H9 (cell line): ENCODE data around the gene KCNA3. TPM values are rescaled to one million over a fixed set of nuclear protein-coding genes. Genes with fewer than 3 reads are reported as not detected.

Experiments
- DNase-seq: peaks from one replicate; pipeline ENCODE4 v3.0.0-alpha.2; 2017
- H2AFZ ChIP-seq: one replicate; pipeline ENCODE4 v1.6.1; 2013; ENCODE audit warnings: mild to moderate bottlenecking, low read length, control low read depth, moderate library complexity
- H2AK5ac ChIP-seq: 2 replicates; pipeline ENCODE4 v1.6.1; 2013; ENCODE audit warnings: low read length, control low read depth, mixed read lengths; ENCODE audit not compliant: insufficient read length
- H2BK120ac ChIP-seq: one replicate; pipeline ENCODE4 v1.6.1; 2013; ENCODE audit warnings: low read depth, mild to moderate bottlenecking, low read length, control low read depth, inconsistent platforms; ENCODE audit not compliant: poor library complexity, severe bottlenecking
- H2BK12ac ChIP-seq: 2 replicates; pipeline ENCODE4 v1.6.1; 2013; ENCODE audit warnings: low read length, control low read depth, mixed read lengths, low read depth; ENCODE audit not compliant: insufficient read length
- H2BK15ac ChIP-seq: 2 replicates; pipeline ENCODE4 v1.6.1; 2013; ENCODE audit warnings: low read depth, low read length, control low read depth
- H2BK20ac ChIP-seq: one replicate; pipeline ENCODE4 v1.6.1; 2013; ENCODE audit warnings: low read depth, mild to moderate bottlenecking, low read length, control low read depth, inconsistent platforms; ENCODE audit not compliant: poor library complexity, severe bottlenecking
- H2BK5ac ChIP-seq: 2 replicates; pipeline ENCODE4 v1.6.1; 2013; ENCODE audit warnings: low read length, control low read depth, mixed read lengths; ENCODE audit not compliant: insufficient read length
- H3K14ac ChIP-seq: 2 replicates; pipeline ENCODE4 v1.6.1; 2013; ENCODE audit warnings: low read length, control low read depth; ENCODE audit not compliant: insufficient read depth
- H3K18ac ChIP-seq: 2 replicates; pipeline ENCODE4 v1.6.1; 2013; ENCODE audit warnings: low read depth, mild to moderate bottlenecking, mixed read lengths, low read length, control low read depth; ENCODE audit not compliant: insufficient read length
- H3K23ac ChIP-seq: 2 replicates; pipeline ENCODE4 v1.6.1; 2013; ENCODE audit warnings: low read length, control low read depth, mixed read lengths, low read depth; ENCODE audit not compliant: insufficient read length
- H3K23me2 ChIP-seq: 2 replicates; pipeline ENCODE4 v1.6.1; 2013; ENCODE audit warnings: low read depth, mild to moderate bottlenecking, mixed read lengths, low read length, control low read depth; ENCODE audit not compliant: insufficient read length, poor library complexity, severe bottlenecking
- H3K27ac ChIP-seq: 2 replicates; pipeline ENCODE4 v1.5.1; 2013; ENCODE audit warnings: low read length, control low read depth, mixed read lengths, low read depth; ENCODE audit not compliant: insufficient read length
- H3K27me3 ChIP-seq: 2 replicates; pipeline ENCODE4 v1.6.1; 2013; ENCODE audit warnings: low read length, control low read depth, inconsistent platforms; ENCODE audit not compliant: insufficient read depth
- H3K4ac ChIP-seq: 2 replicates; pipeline ENCODE4 v1.6.1; 2013; ENCODE audit warnings: low read depth, mild to moderate bottlenecking, control low read depth, inconsistent platforms, low read length, moderate library complexity
- H3K4me1 ChIP-seq: 2 replicates; pipeline ENCODE4 v1.6.1; 2013; ENCODE audit warnings: low read length, control low read depth, inconsistent platforms; ENCODE audit not compliant: insufficient read depth
- H3K4me2 ChIP-seq: 2 replicates; pipeline ENCODE4 v1.6.1; 2013; ENCODE audit warnings: low read length, control low read depth, mixed read lengths; ENCODE audit not compliant: insufficient read length, insufficient read depth
- H3K56ac ChIP-seq: 2 replicates; pipeline ENCODE4 v1.6.1; 2013; ENCODE audit warnings: low read depth, mild to moderate bottlenecking, mixed read lengths, low read length, control low read depth; ENCODE audit not compliant: insufficient read length
- H3K79me1 ChIP-seq: 2 replicates; pipeline ENCODE4 v1.6.1; 2013; ENCODE audit warnings: low read depth, mild to moderate bottlenecking, moderate library complexity, low read length, control low read depth, inconsistent platforms; ENCODE audit not compliant: insufficient read depth, poor library complexity, severe bottlenecking
- H3K79me2 ChIP-seq: 2 replicates; pipeline ENCODE4 v1.6.1; 2013; ENCODE audit warnings: low read length, control low read depth, inconsistent platforms; ENCODE audit not compliant: insufficient read depth
- H3K9ac ChIP-seq: 2 replicates; pipeline ENCODE4 v1.6.1; 2013; ENCODE audit warnings: low read length, control low read depth, mixed read lengths; ENCODE audit not compliant: insufficient read length; ENCODE audit errors: extremely low read depth
- H3K9me3 ChIP-seq: one replicate; pipeline ENCODE4 v1.6.1; 2013; ENCODE audit warnings: low read depth, low read length, inconsistent platforms; ENCODE audit not compliant: control insufficient read depth
- H3T11ph ChIP-seq: one replicate; pipeline ENCODE4 v1.6.1; 2013; ENCODE audit warnings: mild to moderate bottlenecking, low read length, control low read depth, inconsistent platforms
- H4K20me1 ChIP-seq: one replicate; pipeline ENCODE4 v1.6.1; 2013; ENCODE audit not compliant: control insufficient read depth, insufficient read length, insufficient read depth
- H4K5ac ChIP-seq: 2 replicates; pipeline ENCODE4 v1.6.1; 2013; ENCODE audit warnings: low read depth, mild to moderate bottlenecking, mixed read lengths, low read length, control low read depth; ENCODE audit not compliant: insufficient read length
- H4K8ac ChIP-seq: replicated peaks from 2 replicates; pipeline ENCODE4 v1.6.1; 2013; ENCODE audit warnings: low read length, control low read depth, mixed read lengths, low read depth; ENCODE audit not compliant: insufficient read length
- H4K91ac ChIP-seq: 2 replicates; pipeline ENCODE4 v1.6.1; 2013; ENCODE audit warnings: low read depth, mild to moderate bottlenecking, moderate library complexity, mixed read lengths, low read length, control low read depth; ENCODE audit not compliant: insufficient read length
- H3K27ac Mint-ChIP-seq, 3 experiments: 2 replicates in 2 of 3; 3 replicates in 1 of 3; pipeline ENCODE4 v1.8.0; 2020 to 2021; ENCODE audit warnings: mixed read lengths in 3 of 3, mild to moderate bottlenecking in 1 of 3, moderate library complexity in 1 of 3
- H3K27me3 Mint-ChIP-seq: 2 replicates; pipeline ENCODE4 v1.8.0; 2021; ENCODE audit warnings: low read depth, mild to moderate bottlenecking, moderate library complexity, mixed read lengths
- H3K36me3 Mint-ChIP-seq, 3 experiments: 2 replicates in 2 of 3; 3 replicates in 1 of 3; pipeline ENCODE4 v1.8.0; 2020 to 2021; ENCODE audit warnings: low read depth in 3 of 3, mixed read lengths in 3 of 3; ENCODE audit not compliant: insufficient read depth in 1 of 3
- H3K4me1 Mint-ChIP-seq, 2 experiments: 2 replicates each; pipeline ENCODE4 v1.8.0; 2020; ENCODE audit warnings: mixed read lengths in 2 of 2
- H3K4me3 Mint-ChIP-seq, 2 experiments: 2 replicates in 1 of 2; 3 replicates in 1 of 2; pipeline ENCODE4 v1.8.0; 2020 to 2021; ENCODE audit warnings: mild to moderate bottlenecking in 2 of 2, mixed read lengths in 2 of 2, moderate library complexity in 1 of 2
- H3K9me3 Mint-ChIP-seq, 2 experiments: 2 replicates in 1 of 2; 3 replicates in 1 of 2; pipeline ENCODE4 v1.8.0; 2020; ENCODE audit warnings: mild to moderate bottlenecking in 2 of 2, mixed read lengths in 2 of 2, moderate library complexity in 1 of 2
- CTCF ChIP-seq: fragments of 200-600 bp; sonication (generic); conservative IDR thresholded peaks from 3 replicates; pipeline ENCODE4 v1.8.0; 2021; ENCODE audit warnings: antibody characterized with exemption, mild to moderate bottlenecking
- WGBS: extraction: QIAGEN DNeasy Blood & Tissue Kit; methylation state at CpG from one replicate; pipeline ENCODE4 v1.1.7; 2013; ENCODE audit warnings: missing lambda C conversion rate, low lambda C conversion rate, mixed read lengths; ENCODE audit not compliant: insufficient read length; ENCODE audit errors: extremely low coverage; 5-methylcytosine and 5-hydroxymethylcytosine counted together
- total RNA-seq: library from RNA; stranded (reverse); gene quantifications from 2 replicates; pipeline ENCODE4 v1.2.1, GENCODE V29; 2021

KCNA3 gene
- total RNA-seq, 1 experiment from 2014 or later: 0.92 TPM

- Histone ChIP-seq H3K27ac (no peak overlapping the region), H4K20me1 (no peaks in the 10 kb centered on the region), H2BK15ac (no peak overlapping the region), H3K79me1 (no peaks in the 10 kb centered on the region), H3T11ph (no peak overlapping the region), H3K56ac (no peak overlapping the region), H3K4me2 (no peak overlapping the region), H4K8ac (no peak overlapping the region), H2AFZ (no peak overlapping the region), H3K9me3 (no peaks in the 10 kb centered on the region), H3K4me1 (no peaks in the 10 kb centered on the region), H3K9ac (no peak overlapping the region), H3K79me2 (no peaks in the 10 kb centered on the region), H4K5ac (no peak overlapping the region), H3K23me2 (no peaks in the 10 kb centered on the region), H3K14ac (no peak overlapping the region), H3K27me3 (no peaks in the 10 kb centered on the region), H4K91ac (no peak overlapping the region), H3K18ac (no peak overlapping the region), H2BK5ac (no peak overlapping the region), H3K23ac (no peak overlapping the region), H2BK12ac (no peak overlapping the region), H2BK120ac (no peak overlapping the region), H2AK5ac (no peak overlapping the region), H2BK20ac (no peak overlapping the region), H3K4ac (no peak overlapping the region)
- no peak for DNase-seq
- TF ChIP-seq CTCF: no peak
- no CpG with 5 or more reads among the region's 4 CpGs for WGBS
- Mint-ChIP-seq H3K9me3 (no peaks in the 10 kb centered on the region), H3K36me3 (no peaks in the 10 kb centered on the region), H3K27me3 (peaks cover 1% of the 10 kb centered on the region; the same call in 1 of the 2 replicates), H3K4me3 (no peak overlapping the region), H3K4me1 (no peaks in the 10 kb centered on the region), H3K27ac (no peak overlapping the region)
Measured at GRCh38 chr1:110697606-110698005, 22.9 kb upstream of the KCNA3 start.
